Activated T-helper 17 cell treated with anti-CD3 and anti-CD28 coated beads, Interleukin-2, amount 50 U/mL, for 72 hours (primary cell): Measurements from ENCODE around the gene PEDS1. TPM values are rescaled to one million over a fixed set of nuclear protein-coding genes. Genes with fewer than 3 reads are reported as not detected.
A peak's percentile ranks its signal among the peaks of the same experiment; 100 is the strongest.

ENCODE experiments used
- ATAC-seq: fragments of 150-1000 bp; cut with Tn5 transposase; replicated peaks from 2 replicates; pipeline ENCODE4 v1.10.0; 2021; ENCODE audit warnings: mild to moderate bottlenecking, moderate library complexity
- H3K27ac Mint-ChIP-seq: one replicate; pipeline ENCODE4 v1.8.0; 2022; ENCODE audit warnings: mixed read lengths
- H3K27me3 Mint-ChIP-seq: one replicate; pipeline ENCODE4 v1.8.0; 2022; ENCODE audit warnings: mixed read lengths
- H3K36me3 Mint-ChIP-seq: one replicate; pipeline ENCODE4 v1.8.0; 2022; ENCODE audit warnings: low read depth, mild to moderate bottlenecking, mixed read lengths
- H3K4me1 Mint-ChIP-seq: one replicate; pipeline ENCODE4 v1.8.0; 2022; ENCODE audit warnings: mixed read lengths
- H3K4me3 Mint-ChIP-seq: one replicate; pipeline ENCODE4 v1.8.0; 2022; ENCODE audit warnings: mild to moderate bottlenecking, mixed read lengths
- H3K9me3 Mint-ChIP-seq: one replicate; pipeline ENCODE4 v1.8.0; 2022; ENCODE audit warnings: mixed read lengths
- total RNA-seq, 2 donors: library from RNA; stranded (reverse); gene quantifications; one replicate each; pipeline ENCODE4 v1.2.3, GENCODE V29; 2022

Gene PEDS1
- total RNA-seq, 2 donors from 2014 or later = 13.1 to 22.0 TPM

GRCh38 chr20:50193836-50194421, 40.4 kb upstream of the PEDS1 start:
- peaks cover 10% of the 10 kb centered on the region for H3K4me1 Mint-ChIP-seq
- peak overlapping the region; percentile 93 for H3K4me3 Mint-ChIP-seq
- H3K9me3 Mint-ChIP-seq = no peaks in the 10 kb centered on the region
- H3K36me3 Mint-ChIP-seq = peaks cover 23% of the 10 kb centered on the region
- H3K27me3 Mint-ChIP-seq = no peaks in the 10 kb centered on the region
- peak overlapping the region; percentile 95 for H3K27ac Mint-ChIP-seq
- no peak for ATAC-seq

DNA sequence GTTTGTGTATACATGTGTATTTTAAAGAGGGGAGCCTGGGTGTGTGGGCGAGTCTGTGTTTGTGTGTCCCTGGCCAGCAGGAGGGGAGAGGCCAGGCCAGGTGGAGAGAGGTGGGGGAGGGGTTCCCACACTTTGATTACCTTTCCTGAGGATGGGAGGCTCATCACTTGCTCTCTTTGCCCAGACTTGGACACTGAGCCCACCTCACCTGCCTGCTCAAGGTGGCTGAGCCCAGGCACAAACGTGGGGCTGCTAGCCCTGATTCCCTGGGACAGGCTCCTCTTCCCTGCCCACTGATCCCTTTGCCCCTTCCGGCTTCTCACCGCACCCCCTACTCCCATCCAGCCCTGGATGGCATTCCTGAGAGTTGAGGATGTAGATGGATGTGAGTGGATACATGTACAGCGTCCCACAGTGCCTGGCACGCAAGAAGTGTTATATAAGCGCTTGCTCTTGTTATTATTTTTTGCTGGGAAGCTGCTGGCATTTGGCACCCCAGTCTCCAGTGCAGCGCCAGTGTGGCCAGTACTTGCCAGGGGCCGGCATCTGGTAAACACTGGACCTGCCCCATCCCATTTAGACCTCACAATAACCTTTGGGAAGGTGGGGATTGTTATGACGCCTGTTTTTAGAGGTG, 39.8 kb upstream of the PEDS1 start:
- peak overlapping the region; percentile 93 for H3K4me3 Mint-ChIP-seq
- H3K36me3 Mint-ChIP-seq = peaks cover 23% of the 10 kb centered on the region
- no peak for ATAC-seq
- no peaks in the 10 kb centered on the region for H3K27me3 Mint-ChIP-seq
- H3K9me3 Mint-ChIP-seq = no peaks in the 10 kb centered on the region
- H3K27ac Mint-ChIP-seq = peak overlapping the region; percentile 95
- peaks cover 10% of the 10 kb centered on the region for H3K4me1 Mint-ChIP-seq

- ATAC-seq = peak; percentile 77
- peaks cover 10% of the 10 kb centered on the region for H3K4me1 Mint-ChIP-seq
- no peaks in the 10 kb centered on the region for H3K9me3 Mint-ChIP-seq
- peaks cover 23% of the 10 kb centered on the region for H3K36me3 Mint-ChIP-seq
- peak overlapping the region; percentile 95 for H3K27ac Mint-ChIP-seq
- H3K27me3 Mint-ChIP-seq = no peaks in the 10 kb centered on the region
- H3K4me3 Mint-ChIP-seq = peak overlapping the region; percentile 93
Observed at GRCh38 chr20:50192364-50193198, 39.1 kb upstream of the PEDS1 start.

GRCh38 chr20:50191544-50192363, 38.2 kb upstream of the PEDS1 start:
- H3K27ac Mint-ChIP-seq = peak overlapping the region; percentile 95
- ATAC-seq = peak; percentile 42
- H3K27me3 Mint-ChIP-seq = no peaks in the 10 kb centered on the region
- peaks cover 10% of the 10 kb centered on the region for H3K4me1 Mint-ChIP-seq
- no peaks in the 10 kb centered on the region for H3K9me3 Mint-ChIP-seq
- H3K36me3 Mint-ChIP-seq = peaks cover 23% of the 10 kb centered on the region
- H3K4me3 Mint-ChIP-seq = peak overlapping the region; percentile 93

DNA sequence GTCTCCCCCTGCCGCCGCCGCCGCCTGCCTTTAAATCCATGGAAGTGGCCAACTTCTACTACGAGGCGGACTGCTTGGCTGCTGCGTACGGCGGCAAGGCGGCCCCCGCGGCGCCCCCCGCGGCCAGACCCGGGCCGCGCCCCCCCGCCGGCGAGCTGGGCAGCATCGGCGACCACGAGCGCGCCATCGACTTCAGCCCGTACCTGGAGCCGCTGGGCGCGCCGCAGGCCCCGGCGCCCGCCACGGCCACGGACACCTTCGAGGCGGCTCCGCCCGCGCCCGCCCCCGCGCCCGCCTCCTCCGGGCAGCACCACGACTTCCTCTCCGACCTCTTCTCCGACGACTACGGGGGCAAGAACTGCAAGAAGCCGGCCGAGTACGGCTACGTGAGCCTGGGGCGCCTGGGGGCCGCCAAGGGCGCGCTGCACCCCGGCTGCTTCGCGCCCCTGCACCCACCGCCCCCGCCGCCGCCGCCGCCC, 37.6 kb upstream of the PEDS1 start:
- peaks cover 1% of the 10 kb centered on the region for H3K27me3 Mint-ChIP-seq
- H3K9me3 Mint-ChIP-seq = no peaks in the 10 kb centered on the region
- peaks cover 23% of the 10 kb centered on the region for H3K36me3 Mint-ChIP-seq
- H3K4me3 Mint-ChIP-seq = peak overlapping the region; percentile 93
- H3K27ac Mint-ChIP-seq = no peak overlapping the region
- peaks cover 14% of the 10 kb centered on the region for H3K4me1 Mint-ChIP-seq
- ATAC-seq = peak; percentile 24

GRCh38 chr20:50190251-50191064, 36.9 kb upstream of the PEDS1 start, which contains the start of gene CEBPB:
TSS of gene CEBPB (plus strand) at chr20:50190830. CDS start at chr20:50191034, 204 bp downstream.
- Mint-ChIP-seq H3K27ac (no peak within 1 kb of the TSS), H3K4me3 (peak within 1 kb of the TSS; percentile 93), H3K36me3 (peaks cover 23% of the 10 kb centered on the region), H3K9me3 (no peaks in the 10 kb centered on the region), H3K4me1 (peaks cover 16% of the 10 kb centered on the region), H3K27me3 (peaks cover 8% of the 10 kb centered on the region)
- peak; percentile 56 for ATAC-seq

GRCh38 chr20:50189681-50190250, 36.2 kb upstream of the PEDS1 start:
- Mint-ChIP-seq H3K9me3 (no peaks in the 10 kb centered on the region), H3K27me3 (peaks cover 9% of the 10 kb centered on the region), H3K4me1 (peaks cover 16% of the 10 kb centered on the region), H3K4me3 (peak overlapping the region; percentile 32), H3K36me3 (peaks cover 21% of the 10 kb centered on the region), H3K27ac (no peak overlapping the region)
- no peak for ATAC-seq

DNA sequence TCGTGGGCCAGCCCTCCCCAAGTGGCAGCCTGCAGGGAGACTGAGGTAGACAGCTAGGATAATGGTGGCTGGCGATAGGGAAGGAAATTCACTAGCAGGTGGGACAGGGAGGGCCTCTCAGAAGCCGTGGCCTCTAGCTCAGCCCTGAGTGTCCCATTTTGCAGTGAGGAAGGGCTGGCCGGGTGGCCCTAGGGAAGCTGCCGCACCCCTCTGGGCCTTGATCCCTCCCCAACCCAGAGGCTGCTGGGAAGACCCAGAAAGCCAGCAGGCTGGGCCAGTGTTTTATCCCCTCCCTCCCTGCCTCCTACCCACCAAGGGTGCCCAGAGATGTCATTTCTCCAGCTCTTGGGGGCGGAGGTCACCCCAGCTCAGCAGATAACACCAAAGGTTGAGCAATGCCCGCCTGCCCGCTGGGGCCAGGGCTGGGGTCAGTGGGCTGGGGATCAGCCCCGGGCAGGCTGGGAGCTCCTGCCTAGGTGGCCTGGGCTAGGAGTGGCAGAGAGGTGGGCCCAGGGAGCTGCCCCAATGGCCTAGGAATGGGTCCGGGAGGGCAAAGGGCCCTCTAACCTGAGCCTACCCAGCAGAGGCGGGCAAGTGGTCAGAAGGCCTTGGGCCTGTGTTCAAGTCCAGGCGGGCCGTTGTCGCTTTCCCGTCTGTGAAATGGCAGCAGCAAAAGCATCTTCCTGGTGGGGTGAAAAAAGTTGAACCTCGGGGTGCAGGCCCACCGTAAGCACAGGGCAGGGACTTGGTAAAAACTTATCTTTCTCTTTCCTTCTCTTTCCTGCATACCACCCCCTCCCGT, 35.6 kb upstream of the PEDS1 start:
- Mint-ChIP-seq H3K4me1 (peaks cover 16% of the 10 kb centered on the region), H3K27ac (no peak overlapping the region), H3K27me3 (peaks cover 15% of the 10 kb centered on the region), H3K4me3 (no peak overlapping the region), H3K9me3 (no peaks in the 10 kb centered on the region), H3K36me3 (peaks cover 18% of the 10 kb centered on the region)
- ATAC-seq = no peak

DNA sequence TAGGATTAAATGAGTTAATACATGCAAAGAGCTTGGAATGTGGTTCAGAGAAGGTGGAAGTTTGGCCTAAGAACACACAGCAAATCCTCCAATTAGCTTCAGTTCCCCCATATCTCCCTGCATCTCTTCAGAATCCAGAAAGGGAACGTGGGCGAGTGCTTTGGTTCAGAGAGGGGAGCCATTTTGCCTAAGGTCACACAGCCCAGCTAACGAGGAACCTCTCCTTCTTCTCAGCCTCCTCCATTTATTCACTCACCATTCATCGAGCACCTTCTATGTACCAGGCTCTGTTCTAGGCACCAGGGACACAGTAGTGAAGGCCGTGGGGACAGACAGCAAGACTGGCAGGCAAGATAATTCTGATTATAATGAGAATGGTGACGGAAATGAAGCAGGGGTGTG, 34.8 kb upstream of the PEDS1 start:
- Mint-ChIP-seq H3K27me3 (peaks cover 19% of the 10 kb centered on the region), H3K4me3 (no peak overlapping the region), H3K27ac (no peak overlapping the region), H3K4me1 (peaks cover 12% of the 10 kb centered on the region), H3K36me3 (peaks cover 13% of the 10 kb centered on the region), H3K9me3 (no peaks in the 10 kb centered on the region)
- no peak for ATAC-seq

DNA sequence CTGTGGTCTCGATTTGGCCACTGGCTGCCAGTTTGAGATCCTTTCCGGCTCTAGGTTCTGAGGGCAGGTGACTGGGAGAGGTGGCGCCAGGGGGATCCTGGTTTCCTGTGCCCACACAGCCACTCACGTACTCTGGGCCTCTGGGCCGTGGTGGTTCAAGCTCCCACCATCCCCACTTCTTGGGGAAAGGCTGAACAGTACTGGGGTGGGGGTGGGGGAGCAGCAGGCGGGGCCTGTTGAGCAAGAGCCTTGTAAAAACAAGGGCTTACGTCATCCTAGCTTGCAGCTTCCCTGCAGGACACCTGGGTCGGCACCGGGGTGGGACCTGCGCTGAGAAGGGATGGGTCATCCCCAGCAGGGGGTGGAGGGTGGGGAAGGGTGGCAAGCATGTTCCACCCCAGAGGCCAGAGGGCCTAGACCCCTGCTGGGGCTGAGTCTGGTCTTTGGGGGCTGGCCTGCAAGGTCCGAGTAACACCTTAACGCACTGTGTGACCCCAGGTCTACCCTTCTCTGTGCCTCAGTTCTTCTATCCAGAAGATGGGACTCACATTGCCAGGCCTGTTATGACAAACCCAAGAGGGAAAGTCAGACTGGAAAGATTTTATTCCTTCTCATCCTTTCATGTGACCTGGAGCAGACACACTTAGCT, 34.0 kb upstream of the PEDS1 start:
- ATAC-seq = no peak
- Mint-ChIP-seq H3K36me3 (peaks cover 5% of the 10 kb centered on the region), H3K9me3 (no peaks in the 10 kb centered on the region), H3K27me3 (peaks cover 19% of the 10 kb centered on the region), H3K27ac (no peak overlapping the region), H3K4me1 (peaks cover 6% of the 10 kb centered on the region), H3K4me3 (no peak overlapping the region)

DNA sequence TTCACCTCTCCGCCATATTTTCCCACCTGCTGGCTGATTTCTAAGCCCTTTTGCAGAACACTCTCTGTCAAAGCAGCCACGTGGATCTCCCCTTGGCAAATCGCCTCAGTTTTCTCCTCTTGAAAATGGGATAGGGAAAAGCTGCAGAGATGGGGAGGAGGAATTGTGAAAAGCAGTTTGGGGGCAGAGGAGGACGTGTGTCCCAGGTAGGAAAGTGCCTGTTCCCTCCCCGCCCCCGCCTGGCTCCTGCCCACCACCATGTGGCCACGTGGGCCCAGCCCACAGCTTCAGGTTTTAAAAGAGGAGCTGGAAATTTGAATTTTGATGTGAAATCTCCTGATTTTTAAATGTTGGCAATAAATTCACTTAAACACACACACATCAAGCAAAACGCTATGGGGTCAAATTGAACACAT, 33.5 kb upstream of the PEDS1 start:
- no peak for ATAC-seq
- no peaks in the 10 kb centered on the region for H3K9me3 Mint-ChIP-seq
- H3K4me1 Mint-ChIP-seq = peaks cover 6% of the 10 kb centered on the region
- peaks cover 19% of the 10 kb centered on the region for H3K27me3 Mint-ChIP-seq
- H3K27ac Mint-ChIP-seq = no peak overlapping the region
- no peak overlapping the region for H3K4me3 Mint-ChIP-seq
- H3K36me3 Mint-ChIP-seq = no peaks in the 10 kb centered on the region

DNA sequence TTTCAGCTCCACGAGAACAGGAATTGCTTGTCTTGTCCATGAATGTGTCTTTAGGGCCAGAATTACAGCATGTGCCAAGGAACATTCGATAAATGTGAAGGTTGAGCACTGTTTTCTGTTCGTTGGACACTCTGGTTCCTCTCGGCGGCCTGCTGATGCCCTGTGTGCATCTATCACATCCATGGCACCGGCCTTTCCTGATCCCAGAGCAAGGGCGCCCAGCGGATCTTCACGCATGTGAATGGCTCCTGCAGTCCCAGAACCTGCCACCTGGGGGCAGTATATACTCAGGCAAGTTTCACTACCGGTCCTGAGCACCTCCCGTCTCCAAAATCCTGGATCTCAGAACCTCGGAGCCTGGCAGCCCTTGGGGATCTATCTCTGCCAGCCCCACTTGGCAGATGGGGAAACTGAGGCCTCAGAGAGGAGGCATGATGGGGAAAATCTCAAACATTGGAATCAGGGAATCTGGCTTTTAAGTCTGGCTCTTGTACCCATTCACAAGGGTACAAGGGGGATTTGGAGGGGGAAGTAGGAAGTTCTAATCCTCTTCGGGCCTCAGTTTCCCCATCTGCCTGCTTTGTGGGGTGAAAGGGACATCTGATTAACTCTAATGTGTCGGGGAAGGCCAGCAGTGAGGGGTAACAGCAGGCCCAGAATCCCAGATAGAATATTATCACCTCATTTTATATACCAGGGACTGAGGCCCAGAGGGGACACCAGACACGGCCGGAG, 32.8 kb upstream of the PEDS1 start:
- peaks cover 19% of the 10 kb centered on the region for H3K27me3 Mint-ChIP-seq
- peak; percentile 48 for ATAC-seq

More for the DNA sequence above, 32.8 kb upstream of the PEDS1 start:
- no peak overlapping the region for H3K27ac Mint-ChIP-seq
- peaks cover 6% of the 10 kb centered on the region for H3K4me1 Mint-ChIP-seq
- H3K36me3 Mint-ChIP-seq = no peaks in the 10 kb centered on the region
- no peak overlapping the region for H3K4me3 Mint-ChIP-seq
- H3K9me3 Mint-ChIP-seq = no peaks in the 10 kb centered on the region
